Glomerular endothelial cell (primary cell): Measurements from ENCODE around the gene BAZ1A. TPM values are rescaled to one million over a fixed set of nuclear protein-coding genes. Genes with fewer than 3 reads are reported as not detected.
A peak's percentile ranks its signal among the peaks of the same experiment; 100 is the strongest.

ENCODE experiments used
- DNase-seq: peaks from one replicate; pipeline ENCODE4 v3.0.0-alpha.2; 2011; ENCODE audit warnings: low read depth, low spot score; ENCODE audit errors: extremely low read depth
- total RNA-seq: library from RNA; depleted of rRNA; stranded (reverse); fragments of >200 nt; gene quantifications from 2 replicates; pipeline ENCODE4 v1.2.3, GENCODE V29; 2015

BAZ1A gene, protein sequence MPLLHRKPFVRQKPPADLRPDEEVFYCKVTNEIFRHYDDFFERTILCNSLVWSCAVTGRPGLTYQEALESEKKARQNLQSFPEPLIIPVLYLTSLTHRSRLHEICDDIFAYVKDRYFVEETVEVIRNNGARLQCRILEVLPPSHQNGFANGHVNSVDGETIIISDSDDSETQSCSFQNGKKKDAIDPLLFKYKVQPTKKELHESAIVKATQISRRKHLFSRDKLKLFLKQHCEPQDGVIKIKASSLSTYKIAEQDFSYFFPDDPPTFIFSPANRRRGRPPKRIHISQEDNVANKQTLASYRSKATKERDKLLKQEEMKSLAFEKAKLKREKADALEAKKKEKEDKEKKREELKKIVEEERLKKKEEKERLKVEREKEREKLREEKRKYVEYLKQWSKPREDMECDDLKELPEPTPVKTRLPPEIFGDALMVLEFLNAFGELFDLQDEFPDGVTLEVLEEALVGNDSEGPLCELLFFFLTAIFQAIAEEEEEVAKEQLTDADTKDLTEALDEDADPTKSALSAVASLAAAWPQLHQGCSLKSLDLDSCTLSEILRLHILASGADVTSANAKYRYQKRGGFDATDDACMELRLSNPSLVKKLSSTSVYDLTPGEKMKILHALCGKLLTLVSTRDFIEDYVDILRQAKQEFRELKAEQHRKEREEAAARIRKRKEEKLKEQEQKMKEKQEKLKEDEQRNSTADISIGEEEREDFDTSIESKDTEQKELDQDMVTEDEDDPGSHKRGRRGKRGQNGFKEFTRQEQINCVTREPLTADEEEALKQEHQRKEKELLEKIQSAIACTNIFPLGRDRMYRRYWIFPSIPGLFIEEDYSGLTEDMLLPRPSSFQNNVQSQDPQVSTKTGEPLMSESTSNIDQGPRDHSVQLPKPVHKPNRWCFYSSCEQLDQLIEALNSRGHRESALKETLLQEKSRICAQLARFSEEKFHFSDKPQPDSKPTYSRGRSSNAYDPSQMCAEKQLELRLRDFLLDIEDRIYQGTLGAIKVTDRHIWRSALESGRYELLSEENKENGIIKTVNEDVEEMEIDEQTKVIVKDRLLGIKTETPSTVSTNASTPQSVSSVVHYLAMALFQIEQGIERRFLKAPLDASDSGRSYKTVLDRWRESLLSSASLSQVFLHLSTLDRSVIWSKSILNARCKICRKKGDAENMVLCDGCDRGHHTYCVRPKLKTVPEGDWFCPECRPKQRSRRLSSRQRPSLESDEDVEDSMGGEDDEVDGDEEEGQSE (N-terminal part only)
- total RNA-seq = 36.9 and 53.4 TPM in 2 replicates

DNA sequence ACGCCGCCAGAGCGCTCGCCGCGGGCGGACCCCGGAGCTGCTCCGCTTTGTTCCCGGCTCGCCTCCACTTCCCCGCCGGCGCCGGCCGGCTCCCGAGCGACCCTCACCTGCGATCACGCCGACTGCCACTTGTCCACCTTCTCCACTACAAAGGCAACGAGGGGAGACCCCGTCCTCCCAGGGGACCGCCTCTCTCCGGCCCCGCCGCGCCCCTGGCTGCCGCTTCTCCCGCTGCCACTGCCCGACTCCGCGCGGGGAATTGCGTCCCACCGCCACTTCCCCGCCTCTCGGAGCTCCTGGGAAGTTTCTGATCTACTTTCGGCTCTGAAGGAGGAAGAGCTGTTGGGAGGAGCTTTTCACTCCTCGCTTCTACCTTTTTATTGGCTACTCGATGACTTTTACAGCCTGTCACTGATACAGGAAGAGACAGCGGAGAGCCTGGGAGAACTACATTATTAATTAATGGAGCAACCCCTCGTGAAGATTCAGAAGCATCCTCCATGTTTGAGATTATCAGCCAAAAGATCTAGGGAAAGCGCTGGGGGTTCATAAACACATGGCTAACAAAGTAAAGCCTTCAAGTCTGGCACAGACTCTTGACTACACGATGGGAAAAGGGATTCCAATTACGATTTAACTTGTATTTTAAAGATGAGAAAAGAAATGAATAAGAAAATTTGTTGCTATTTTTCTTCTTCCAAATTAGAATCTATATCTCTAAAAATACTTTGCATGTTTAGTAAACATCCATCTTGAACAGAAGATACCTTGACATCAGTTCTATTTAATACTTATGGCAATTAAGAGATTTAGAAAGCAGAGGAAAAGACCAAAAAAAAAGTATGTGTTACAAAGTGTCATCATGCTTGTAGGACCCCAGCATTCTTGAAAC lies at the start of gene BAZ1A:
Gene BAZ1A, minus strand, starts transcription at position 330 of the 892 bp plus-strand sequence. CDS start 756 bp downstream, outside the sequence.
- peak; percentile 52 for DNase-seq

DNA sequence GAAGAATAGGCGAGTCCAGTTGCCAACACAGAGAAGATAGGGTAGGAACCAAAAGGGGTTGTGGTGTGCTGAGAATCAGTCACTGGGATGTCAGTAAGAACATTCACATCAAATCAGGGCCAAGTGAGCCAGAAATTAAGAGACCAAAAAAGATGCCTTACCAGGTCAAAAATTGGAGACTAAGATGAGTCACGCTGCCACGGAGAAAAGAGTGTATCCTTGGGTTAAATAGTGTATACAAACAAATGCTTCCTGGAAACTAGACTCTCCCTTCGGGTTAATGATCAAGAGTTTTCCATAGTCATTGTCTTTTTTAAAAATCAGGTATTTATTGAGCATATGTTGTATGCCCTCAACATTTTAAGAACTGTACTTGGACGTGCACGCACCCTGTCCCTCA lies 45.2 kb upstream of the BAZ1A start:
- no peak for DNase-seq

DNA sequence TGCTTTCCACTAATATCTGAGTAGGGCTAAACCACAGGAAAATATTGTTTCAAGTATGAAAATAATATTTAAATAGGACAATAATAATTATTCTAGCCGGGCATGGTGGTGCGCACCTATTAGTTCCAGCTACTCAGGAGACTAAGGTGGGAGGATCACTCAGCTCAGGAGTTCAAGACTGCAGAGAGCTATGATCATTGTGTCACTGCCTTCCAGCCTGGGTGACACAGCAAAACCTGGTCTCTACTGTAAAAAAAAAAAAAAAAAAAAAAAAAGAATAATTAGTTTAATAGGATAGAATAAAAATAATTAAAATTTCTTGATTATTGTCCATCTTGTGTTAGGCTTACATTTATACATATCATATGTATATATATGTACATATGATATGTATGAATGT lies 38.5 kb upstream of the BAZ1A start:
- no peak for DNase-seq

DNA sequence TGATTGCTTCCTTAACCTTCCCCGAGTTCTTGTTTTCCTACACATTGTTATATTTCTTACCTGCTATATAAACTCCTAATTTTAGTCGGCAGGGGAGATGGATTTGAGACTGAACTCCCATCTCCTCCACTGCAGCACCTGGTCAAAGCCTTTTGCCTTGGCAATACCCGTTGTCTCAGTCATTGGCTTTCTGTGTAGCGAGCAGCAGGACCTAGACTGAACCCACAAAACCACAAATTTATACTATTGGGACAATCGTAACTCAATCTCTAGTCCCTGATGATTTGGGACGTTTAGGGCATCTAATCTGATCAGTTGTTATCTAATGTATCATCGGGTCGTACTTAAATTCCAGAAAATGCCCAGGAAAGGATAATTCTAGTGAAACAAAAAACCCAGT lies 37.8 kb upstream of the BAZ1A start:
- DNase-seq = no peak

DNA sequence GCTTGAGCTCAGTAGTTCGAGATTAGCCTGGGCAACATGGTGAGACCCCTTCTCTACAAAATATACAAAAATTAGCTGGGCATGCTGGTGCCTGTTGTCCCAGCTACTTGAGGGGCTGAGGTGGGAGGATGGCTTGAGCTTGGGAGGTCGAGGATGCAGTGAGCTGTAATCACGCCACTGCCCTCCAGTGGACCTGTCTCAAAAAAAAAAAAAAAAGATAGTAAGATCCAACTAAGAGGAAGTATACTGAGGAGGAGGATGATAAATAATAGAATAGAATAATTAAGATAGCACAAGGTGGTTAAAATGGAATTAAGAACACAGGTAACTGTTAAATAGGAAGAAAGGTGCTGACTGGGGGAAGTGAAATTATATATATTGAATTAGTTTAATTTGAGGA lies 37.0 kb upstream of the BAZ1A start:
- no peak for DNase-seq

DNA sequence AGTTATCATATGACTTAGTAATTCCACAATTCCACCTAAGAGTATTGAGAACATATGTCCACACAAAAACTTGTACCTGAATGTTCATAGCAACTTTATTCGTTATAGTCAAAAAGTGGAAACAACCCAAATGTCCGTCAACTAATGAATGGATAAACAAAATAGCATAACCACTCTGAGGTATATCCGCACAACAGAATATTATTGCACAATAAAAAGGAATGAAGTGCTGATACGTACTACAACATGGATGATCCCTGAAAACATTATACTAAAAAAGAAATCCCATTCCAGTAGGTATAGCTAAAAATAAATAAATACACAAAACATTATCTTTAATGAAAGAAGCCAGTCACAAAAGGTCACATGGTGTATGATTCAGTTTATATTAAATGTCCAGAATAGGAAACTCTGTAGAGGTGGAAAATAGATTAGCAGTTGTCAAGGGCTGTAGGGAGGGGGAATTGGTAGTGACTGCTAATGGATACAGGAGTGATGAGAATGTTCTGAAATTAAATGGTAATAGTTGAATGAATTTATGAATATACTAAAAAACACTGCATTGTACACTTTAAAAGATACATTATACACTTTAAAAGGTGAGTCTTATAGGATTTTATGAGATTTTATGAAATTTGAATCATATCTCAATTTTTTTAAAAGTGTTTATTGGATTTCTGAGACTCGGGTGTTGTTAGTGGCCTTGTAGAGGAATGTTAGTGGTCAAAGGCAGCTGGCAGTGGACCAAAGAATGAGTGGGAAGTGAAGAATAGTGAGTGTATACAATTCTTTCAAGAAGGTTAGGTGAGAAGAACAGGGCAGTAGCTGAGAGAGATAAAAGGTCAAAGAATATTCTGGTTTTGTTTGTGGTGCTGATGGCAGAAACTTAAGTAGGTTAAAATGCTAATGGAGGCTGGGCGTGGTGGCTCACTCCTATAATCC lies 36.3 kb upstream of the BAZ1A start:
- DNase-seq = no peak

DNA sequence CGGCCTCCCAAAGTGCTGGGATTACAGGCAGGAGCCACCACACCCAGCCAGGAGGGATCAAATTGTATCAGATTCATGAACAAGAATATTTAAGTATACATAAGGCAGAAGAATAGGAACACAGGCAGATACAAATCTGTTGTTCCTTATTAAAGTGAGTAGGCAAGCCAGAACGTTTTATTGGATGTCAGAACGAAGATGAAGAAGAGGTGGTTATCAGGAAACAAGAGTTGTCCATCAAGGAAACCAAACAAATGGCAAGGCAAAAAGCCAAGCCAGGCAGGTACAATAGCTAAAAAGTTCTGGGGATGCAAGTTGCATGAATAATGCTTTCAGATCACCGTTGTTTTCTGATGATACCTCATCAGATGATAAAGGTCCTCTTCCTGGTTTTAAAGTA lies 31.1 kb upstream of the BAZ1A start:
- no peak for DNase-seq

DNA sequence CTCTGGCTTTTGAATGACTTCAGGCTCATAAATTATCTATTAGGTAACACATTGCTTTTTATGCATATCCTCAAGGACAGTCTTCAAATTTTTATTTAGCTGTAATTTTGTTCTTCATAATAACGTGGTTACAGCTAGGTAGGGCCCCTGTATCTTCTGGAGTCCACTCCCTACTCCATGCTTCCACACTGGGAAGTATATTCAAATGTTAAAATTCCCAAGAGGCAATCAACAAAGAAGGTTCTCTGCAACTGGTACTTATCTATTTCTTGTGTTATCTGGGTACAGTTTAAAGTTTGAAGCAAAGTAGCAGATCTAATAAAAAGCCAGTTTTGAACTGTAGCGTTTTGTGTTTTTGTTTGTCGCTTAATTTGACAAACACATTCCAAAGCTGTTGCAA lies 20.1 kb upstream of the BAZ1A start:
- DNase-seq = no peak

DNA sequence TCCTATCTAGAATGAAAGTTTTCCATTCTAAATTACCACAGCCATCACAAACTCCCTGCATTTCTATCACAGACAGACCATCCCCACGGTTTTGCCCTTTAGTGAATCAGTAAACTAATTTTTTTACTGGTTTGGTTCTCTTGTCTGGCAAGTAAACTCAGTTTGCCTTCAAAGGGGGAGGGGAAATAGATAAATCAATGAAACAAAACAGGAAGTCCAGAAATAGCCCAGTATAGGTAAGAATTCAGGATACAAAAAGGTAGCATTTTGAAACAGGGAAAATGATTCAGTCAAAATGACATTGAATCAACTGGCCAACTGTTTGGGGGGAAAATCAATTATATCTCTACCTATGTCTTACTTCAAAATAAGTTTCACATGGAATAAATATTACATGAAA lies 15.8 kb upstream of the BAZ1A start:
- DNase-seq = no peak

DNA sequence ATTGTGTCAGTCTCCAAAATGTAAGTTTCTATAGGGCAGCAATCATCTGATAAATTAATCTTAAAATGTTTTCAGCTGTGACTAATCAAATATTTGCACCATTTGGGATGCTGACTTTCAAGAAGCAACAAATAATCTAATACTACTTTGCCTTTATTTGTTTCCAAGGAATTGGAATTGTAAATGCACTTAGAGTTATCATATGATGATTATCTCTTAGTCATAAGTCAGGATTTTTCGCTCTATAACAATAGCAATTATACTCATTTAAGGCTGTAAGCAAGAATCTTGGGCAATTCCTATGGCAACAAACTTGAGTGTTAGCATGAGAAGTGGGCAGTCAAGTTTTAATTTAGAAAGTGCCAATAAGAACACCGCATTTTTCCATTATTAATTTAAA lies 13.0 kb upstream of the BAZ1A start:
- DNase-seq = no peak

DNA sequence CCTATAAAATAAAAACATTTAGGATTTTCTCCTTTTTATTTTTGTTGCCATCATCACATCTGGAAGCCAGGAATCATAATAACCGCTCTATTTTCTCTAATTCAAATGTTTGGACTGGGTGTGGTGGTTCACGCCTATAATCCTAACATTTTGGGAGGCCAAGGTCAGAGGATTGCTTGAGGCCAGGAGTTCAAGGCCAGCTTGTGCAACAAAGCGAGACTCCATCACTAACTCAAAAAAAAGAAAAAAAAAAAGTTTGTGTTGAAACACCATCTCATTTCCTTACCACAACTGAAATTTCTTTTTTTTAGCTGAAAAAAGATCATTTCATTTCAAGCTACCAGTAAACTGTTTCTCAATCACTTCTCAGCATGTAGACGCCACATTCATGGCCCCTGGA lies 8.8 kb upstream of the BAZ1A start:
- DNase-seq = no peak

DNA sequence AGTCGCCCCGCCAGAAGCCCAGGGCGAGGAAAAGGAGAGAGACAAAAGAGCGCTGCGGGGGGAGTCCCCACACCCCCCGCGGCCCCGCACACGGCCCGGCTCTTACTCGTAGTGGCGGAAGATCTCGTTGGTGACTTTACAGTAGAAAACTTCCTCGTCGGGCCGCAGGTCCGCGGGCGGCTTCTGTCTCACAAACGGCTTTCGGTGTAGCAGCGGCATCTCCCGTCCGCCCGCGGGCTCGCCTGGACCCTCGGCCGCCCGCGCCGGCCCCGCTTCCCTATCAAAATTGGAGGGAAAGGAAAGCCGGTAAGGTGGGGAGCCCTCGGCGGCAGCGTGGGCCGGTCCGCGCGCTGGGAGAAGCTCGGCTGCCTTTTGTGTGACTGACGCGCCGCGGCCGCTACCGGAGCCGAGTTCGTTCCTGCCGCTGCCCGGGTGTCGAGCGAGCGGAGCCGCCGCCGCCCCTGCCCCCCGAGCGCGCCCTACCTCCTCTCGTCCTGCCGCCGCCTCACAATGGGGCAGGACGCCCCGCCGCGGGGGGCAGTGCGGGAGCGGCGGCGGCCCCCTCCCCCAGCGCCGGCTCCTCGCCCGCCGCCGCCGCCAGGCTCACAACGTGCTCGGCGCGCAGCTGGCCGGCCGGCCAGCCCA lies 652 bp downstream of the BAZ1A start:
- no peak for DNase-seq

DNA sequence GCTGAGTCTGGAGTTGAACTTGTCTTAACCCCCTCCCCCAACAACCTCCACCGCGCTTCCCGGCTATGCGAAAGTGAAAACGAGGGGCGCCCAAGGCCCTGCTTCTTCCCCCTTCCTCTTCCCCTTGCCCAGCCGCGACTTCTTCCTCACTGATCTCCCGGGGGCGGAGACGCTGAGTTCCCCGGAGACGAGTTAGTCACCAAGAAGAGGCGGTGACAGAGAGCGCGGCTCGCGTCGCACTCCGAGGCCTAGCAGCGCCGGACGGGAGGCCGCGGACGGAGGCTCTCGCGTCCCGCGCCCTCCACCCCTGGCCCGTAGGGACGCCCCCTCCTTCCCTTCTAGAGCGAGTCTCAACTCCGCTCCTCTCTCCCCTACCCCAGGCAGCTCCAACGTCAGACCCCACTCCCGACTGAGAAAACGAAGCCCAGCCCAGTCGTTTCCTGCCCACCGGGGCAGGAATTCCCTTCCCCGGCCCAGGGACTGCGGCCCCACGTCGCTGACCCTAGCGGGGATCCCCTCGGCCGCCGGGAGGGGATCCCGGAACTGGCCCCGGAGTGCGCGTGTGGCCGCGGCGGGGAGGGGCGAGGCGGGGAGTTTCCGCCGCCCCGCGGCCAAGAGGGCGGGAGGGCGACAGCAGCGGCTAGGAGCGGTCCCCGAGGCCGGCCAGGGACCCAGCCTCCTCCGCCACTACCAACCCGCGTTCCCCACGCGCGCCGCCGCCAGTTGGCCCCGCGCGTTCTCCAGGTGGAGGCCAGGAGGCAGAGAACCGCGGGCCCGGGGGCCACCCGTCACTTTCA lies 1.4 kb downstream of the BAZ1A start:
- DNase-seq = no peak

DNA sequence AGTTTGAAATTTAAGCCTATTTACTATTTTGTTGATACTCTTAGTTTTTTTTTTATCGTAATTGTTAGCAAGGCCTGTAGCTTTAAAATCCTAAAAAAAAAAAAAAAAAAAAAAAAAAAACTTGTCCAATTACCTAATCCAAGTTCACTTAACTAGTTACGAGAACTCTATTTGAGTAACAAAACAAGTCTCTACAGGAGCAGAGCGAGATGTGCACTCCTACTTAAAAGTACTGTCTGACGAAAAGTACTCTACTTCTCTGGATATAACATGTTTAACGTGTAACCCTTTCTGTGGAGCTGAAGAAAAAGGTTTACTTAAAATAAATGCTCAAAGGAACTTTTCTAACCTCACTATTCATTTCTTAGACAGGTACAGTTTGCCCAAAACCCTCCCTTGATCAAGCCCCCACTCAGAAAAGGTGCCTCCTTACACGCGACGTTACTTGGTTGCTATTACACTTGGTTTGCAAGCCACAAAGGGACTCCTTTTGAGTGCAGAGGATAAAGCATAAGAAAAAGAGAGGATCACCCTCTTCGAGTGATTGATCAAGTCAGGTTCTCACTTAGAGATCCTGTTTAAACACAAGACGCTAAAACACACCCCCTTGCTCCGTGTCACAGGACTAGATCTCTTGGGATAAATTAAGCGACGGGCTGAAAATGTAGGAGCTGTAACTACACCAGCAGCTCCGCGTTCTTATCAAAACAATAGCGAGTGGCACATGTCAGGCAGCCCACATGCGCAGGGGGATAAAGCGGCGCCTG lies 2.2 kb downstream of the BAZ1A start:
- peak; percentile 37 for DNase-seq

DNA sequence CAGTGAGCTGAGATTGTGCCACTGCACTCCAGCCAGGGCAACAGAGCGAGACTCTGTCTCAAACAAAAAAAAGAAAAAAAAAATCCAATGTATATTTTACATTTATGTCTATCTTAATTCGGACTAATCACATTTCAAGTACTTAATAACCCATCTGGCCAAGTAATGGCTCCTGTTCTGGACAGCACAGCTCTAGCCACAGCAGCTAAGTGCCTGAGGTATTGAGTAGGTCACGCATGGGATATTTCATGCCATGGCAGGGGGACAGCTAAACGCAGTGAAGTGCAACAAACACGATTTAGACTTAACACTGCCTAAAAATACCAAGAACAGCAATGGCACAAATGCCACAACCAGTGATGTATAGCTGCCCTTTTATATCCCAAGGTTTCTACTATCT lies 8.0 kb downstream of the BAZ1A start:
- no peak for DNase-seq

DNA sequence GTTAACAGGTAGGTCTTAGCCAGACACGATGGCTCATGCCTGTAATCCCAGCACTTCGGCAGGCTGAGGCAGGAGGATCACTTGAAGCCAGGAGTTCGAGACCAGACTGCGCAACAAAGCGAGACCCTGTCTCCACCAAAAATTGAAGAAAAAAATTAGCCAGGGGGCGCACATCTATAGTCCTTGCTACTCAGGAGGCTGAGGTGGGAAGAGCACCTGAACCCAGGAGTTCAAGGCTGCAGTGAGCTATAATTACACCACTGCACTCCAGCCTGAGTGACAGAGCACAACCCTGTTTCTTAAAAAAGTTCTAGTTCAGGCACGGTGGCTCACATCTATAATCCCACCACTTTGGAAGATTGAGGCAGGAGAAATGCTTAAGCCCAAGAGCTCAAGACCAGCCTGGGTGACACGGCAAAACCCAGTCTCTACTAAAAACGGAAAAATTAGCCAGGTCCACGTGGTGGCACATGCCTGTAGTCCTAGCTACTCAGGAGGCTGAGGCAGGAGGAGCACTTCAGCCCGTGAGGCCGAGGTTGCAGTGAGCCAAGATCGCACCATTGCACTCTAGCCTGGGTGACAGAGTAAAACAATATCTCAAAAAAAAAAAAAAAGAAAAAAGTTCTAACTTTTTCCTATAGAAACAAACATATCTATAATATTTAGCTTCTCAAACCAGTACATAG lies 9.1 kb downstream of the BAZ1A start:
- no peak for DNase-seq
